HTERT RPE-1 (cell line): Measurements from ENCODE around the gene ARPP19.
"Not testable (repeated sequence)": the region's sequence is repeated elsewhere in the genome, so short reads cannot be mapped to it uniquely, and the experiment has no call there.

Source experiments
- in situ Hi-C: fragments of 300-500 bp; cut with MboI; formaldehyde crosslinking; loops from 4 replicates; pipeline ENCODE4 v1.14.3; 2020; ENCODE audit warnings: low sequenced_read_pairs

ARPP19 gene, protein sequence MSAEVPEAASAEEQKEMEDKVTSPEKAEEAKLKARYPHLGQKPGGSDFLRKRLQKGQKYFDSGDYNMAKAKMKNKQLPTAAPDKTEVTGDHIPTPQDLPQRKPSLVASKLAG

DNA sequence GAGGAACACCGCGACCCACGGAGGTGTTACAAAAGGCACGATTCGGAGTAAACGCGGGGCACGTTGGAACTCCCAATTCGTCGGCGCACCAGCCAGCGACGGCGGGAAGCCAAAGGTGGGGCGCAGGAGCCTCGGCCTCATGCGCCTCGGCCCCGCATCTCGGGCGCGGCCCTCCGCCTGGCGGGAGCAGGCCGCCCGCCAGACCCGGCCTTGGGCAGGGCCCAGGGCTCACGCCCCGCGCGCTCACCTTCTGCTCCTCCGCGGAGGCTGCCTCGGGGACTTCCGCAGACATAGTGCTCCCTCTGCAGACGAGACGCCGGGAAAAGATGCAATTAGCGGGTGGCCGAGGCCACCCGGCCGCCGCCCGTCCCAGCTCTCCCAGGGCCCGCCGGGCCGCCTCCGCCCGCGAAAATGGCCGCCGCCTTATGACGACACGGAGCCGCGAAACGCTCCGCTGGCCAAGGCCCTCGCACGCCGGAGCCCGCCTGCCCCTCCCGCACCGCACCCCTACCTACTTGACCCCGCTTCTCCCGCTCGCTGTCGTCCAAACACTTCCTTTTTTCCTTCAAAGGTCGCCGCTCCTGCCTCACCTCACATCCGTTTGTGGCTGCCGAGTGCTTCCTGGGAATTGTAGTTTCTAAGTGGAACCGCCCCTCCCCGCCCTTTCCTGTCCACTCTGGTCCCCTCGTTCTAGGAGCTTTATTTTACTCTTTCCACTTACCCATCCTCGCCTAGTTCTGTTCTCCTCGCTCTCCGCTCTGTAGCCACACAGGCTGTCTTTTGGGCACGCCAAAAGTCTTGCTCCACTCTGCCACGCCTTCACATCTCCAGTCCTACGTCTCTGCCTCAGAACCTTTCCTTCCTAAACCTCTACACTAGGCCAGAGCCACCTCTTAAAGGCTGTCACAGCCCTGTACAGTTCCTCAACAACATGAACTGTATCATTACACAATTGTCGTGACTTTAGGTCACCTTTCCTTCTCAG, at the start of gene ARPP19:
Gene ARPP19, minus strand, starts transcription at position 430 of the 985 bp plus-strand sequence. Its CDS starts 138 bp downstream, at position 292.
- in situ Hi-C loops = no loop called here

DNA sequence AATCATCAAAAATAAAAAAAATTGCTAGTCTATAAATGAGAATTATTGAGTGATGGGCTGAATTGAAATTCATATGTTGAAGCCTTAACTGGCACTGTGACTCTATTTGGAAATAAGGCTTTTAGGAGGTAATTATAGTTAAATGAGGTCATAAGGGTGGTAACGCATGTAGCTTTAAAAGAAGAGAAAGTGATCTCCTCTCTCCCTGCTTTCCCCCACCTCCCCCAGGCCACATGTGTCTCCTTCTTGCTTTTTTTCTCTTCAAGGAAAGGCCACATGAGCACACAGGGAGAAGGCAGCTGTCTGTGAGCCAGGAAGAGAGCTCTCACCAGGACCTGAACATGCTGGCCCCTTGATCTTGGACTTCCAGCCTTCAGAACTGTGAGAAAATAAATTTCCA, 48.2 kb upstream of the ARPP19 start:
- in situ Hi-C loops = no loop called here

DNA sequence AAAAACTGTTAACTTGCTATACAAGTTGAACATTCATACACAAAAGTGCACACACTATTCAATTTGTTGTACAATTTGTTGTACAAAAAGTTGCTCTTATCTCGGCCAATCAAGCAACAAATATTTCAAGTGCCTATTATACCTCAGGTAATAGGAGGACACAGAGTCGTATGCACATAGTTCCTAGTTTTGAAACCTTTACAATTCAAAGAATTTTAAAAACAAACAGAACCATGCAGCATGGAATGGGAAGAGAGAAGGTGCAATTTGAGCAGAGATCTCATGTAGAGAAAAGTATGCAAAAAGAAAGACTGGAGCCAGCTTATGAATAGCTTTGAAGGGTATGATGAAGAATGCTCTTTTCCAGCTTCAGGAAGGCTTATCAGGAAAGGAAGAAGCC, 46.5 kb upstream of the ARPP19 start:
- in situ Hi-C loops = no loop called here

DNA sequence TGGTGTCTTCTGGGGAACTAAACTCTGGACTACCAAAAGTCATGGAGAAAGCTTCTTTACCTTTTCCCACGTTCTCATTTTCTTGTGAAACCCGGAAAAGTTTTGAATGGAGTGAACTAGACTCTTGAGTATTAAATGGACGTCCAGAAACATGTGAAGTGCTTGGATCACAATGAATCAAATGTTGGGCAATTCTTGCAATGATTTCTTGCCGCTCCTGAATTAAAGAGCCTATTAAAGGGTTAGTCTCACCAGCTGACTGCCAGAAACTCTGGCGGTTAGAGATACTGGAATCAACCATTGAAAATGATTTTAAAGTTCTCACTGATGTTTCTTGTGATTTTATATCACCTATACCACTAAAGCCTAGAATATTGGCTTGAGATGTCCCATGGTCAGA, 40.8 kb upstream of the ARPP19 start:
- in situ Hi-C loops = no loop called here

DNA sequence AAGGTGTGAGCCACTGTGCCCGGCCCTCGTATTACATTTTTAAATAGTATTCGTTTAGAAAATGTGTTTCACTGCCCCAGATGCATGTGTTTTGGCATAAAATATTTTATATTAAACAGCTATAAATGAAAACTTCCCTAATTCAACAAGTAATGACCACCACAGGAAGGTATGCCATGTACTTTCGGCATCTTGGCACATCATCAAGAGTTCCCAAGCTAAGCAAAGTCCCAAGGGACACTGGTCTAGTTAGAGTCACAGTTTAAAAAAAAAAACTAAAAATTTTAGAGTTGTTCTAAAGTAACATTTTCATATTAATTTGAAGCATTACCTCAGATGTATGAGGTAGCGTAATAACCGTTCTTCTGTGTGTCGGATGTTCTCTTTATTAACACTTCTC, 15.6 kb upstream of the ARPP19 start:
- in situ Hi-C loops = no loop called here

DNA sequence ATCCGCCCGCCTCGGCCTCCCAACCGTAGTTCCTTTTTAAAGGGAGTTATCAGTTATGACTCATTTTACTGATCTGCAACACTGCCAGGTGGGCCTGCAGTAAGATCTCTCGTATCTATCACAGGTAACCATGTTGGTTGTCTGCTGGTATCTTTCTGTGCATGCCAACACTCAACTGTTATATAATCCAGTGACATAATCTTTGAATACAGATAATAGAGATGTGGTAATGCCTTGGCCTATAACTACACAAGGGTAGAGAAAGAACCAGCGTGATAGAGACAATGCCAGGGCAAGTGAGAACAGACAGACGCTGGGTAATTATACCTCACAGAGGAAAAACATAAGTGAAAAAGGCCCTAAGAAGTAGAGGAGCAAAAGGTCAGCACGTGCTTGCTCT, 11.0 kb upstream of the ARPP19 start:
- in situ Hi-C loops = no loop called here

DNA sequence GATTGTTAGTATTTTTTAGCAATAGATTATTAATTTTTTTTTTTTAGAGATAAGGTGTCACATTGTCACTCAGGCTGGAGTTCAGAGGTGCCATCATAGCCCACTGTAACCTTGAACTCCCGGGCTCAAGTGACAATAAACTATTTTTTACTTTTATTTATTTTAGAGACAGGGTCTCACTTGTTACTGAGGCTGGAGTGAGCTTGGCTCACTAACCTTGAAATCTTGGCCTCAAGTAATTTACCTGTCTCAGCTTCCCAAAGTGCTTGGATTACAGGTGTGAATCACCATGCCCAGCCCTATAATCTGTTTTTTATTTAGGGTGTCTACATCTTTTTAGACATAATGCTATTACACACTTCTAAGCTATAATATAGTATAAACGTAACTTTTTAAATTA, 7.9 kb upstream of the ARPP19 start:
- in situ Hi-C loops = no loop called here

DNA sequence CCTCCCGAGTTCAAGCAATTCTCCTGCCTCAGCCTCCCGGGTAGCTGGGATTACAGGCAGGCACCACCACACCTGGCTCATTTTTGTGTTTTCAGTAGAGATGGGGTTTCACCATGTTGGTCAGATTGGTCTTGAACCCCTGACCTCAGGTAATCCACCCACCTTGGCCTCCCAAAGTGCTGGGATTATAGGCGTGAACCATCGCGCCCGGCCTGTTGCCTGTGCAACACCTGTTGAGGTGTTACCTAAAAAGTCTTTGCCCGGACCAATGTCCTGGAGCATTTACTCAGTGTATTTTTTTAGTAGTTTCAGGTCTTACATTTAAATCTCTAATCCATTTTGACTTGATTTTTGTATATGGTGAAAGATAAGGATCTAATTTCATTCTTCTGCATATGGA, 6.7 kb upstream of the ARPP19 start:
- in situ Hi-C loops = not testable (repeated sequence)

DNA sequence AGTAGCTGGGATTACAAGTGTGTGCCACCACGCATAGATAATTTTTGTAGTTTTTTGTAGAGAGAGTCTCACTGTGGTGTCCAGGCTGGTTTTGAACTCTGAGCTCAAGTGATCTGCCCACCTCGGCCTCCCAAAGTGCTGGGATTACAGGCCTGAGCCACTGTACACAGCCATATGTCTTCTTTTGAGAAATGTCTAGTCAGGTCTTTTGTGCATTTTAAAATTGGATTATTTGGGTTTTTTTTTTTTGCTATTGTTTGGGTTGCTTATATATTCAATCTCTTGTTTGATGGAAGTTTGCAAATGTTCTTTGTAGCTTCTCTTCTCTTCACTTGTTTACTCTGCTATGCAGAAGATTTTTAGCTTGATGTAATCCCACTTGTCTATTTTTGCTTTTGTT, 6.2 kb upstream of the ARPP19 start:
- in situ Hi-C loops = no loop called here

DNA sequence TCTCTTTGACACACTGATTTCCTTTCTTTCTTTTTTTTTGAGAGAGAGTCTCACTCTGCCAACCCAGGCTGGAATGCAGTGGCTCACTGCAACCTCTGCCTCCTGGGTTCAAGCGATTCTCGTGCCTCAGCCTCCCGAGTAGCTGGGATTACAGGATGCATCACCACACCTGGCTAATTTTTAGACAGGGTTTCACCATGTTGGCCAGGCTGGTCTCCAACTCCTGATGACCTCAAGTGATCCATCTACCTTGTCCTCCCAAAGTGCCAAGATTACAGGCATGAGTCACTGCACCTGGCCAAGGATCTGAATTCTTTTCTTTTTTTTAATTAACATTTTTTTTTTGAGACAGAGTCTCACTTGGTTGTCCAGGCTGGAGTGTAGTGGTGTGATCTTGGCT, 5.8 kb upstream of the ARPP19 start:
- in situ Hi-C loops = not testable (repeated sequence)

DNA sequence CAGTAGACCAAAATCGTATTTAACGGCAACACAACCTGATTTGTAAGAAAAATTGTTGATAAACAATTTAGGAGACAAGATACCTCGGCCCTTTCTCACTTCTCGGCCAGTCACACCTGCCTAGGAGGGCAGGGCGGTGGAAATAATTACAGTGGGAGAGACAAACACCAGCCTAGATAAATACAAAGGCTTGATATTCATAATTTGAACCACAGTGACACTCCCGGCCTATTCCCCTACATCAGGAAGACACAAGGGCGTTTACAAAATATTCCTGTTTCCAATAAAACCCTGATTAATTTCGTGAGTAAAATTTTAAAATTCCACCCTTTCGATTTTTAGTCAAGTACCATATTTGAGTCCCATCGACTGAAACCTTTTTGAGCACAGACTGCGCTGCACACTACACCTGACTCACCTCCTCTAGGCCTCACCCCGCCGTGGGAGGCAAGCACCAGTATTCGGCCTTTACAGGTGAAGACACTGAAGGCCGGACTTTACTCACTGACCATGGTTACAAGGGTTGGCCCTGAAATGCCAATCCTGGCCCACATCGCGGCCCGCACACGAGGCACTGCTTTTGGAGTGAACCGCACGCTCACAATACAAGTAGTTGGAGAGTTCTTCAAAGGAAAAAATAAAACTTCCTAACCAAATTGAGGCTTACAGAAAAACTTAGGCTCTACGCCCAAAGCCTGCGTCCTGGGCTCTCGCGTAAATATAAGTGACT, 794 bp downstream of the ARPP19 start:
- in situ Hi-C loops = no loop called here

DNA sequence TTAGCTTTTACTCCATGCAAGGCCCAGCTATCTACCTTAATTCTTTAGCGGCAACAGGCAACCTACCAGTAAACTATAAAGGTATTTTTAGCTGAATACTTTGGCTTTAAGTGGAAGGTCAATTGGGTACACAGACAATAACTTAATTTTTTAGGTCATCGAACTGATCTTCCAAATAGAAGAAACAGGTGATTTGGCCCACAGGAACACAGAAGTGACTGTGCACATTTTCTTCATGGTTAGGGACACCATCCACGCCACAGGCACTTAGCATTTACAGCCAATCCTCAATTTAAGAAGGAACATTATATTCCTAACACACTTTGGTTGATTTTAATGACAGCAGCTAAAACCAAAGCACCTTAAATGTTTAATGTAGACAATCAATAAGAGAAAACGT, 1.9 kb downstream of the ARPP19 start:
- in situ Hi-C loops = no loop called here

DNA sequence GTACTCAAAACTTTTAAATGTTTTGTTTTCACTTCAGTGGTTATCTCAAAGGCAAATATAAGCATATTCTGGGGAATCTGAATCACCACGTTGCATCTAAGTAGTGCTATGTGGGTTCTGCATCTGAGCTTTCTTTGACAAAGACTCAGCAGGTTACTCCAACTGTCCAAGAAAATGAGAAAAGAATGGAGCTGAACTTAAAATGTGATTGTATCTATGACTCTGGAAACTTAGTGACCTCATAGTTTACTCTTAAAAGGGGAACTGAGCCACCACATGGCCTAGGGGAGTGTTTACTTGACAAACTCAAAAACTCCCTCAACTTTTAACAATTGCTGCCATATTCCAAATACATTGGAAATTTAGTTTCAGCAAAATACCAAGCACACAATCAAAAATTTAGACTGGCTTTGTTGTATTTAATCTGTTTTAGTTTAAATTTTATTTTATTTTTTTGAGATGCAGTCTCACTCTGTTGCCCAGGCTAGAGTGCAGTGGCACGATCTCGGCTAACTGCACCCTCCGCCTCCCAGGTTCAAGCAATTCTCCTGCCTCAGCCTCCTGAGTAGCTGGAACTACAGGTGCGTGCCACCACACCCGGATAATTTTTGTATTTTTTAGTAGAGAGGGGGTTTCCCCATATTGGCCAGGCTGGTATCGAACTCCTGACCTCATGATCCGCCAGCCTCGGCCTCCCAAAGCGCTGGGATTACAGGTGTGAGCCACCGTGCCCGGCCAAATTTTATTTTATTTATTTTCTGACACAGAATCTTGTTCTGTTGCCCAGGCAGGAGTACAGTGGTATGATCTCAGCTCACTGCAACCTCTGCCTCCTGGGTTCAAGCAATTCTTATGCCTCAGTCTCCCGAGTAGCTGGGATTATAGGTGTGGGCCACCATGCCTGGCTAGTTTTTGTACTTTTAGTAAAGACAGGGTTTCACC, 3.1 kb downstream of the ARPP19 start:
- in situ Hi-C loops = not testable (repeated sequence)

DNA sequence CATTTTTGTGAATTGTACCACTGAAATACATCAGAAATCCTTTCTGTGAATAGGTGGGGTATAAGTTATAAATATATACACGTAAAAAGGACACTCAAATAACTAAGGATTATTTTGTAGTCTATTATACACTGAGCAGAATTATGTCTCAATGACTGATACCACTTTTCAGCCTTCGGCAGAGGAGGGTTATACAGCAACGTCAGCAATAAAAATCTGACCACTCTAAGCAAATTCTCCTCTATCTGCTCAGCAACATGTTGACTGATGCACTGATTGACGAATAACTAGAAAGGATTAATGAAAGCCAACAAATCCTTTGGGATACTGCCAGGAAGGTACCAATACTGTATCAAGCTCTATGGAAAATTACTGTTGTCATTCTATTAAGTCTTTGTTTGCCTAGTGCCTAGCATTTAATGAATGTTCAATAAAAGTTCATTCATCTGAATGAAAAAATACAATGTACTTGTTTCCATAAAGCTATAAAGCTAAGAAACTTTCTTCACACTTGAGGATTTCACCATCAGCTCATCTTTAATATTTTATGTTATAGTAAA, 5.2 kb downstream of the ARPP19 start:
- in situ Hi-C loops = no loop called here

DNA sequence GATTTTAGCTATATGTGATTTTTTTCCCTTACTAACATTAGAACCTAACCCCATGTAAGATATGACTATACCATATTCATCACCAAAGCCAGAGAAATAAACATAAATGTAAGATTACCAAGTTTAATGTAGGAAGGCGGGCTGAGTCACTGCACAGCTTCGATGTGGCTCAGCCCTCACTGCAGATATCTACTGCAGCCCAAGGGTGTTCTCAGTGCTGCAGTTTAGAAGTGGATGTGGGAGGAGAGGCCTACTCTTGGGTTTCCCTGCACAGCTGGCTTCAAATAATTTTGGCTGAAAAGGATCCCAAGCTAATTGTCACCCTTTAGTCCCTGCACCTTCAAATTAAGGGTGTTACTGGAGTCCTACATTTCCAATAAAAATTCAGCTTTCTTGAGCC, 9.3 kb downstream of the ARPP19 start:
- in situ Hi-C loops = no loop called here

DNA sequence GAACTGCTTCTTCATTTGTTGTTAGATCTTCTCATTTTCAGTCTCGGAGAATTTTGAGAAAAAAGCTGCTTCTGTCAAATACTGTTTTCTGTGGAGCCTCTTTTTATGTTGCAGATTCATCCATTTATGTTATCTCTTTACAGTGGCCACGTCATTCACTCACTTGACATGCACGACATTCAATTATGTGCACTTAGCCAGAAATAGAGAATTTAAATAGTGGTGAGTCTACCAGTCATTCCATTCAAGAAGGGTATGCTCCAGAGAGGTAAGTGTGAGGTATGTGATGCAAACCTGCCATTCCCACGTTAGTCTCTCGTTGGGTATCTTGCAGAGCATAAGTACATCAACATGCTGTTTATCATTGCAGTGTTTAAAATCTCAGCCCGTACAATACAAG, 9.8 kb downstream of the ARPP19 start:
- in situ Hi-C loops = no loop called here

DNA sequence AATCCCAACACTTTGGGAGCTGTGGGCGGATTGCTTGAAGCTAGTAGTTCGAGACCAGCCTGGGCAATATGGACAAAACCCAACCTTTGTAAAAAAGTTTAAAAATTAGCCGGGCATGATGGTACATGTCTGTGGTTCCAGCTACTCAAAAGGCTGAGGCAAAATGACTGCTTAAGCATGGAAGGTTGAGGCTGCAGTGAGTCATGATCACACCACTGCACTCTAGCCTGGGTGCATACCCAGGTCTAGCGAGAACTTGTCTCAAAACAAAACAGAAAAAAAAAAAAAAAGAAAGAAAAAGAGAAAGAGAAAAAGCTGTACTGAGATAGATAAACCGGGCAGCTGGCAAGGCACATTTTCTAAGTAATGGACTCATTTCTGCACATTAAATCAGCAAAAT, 10.6 kb downstream of the ARPP19 start:
- in situ Hi-C loops = no loop called here

DNA sequence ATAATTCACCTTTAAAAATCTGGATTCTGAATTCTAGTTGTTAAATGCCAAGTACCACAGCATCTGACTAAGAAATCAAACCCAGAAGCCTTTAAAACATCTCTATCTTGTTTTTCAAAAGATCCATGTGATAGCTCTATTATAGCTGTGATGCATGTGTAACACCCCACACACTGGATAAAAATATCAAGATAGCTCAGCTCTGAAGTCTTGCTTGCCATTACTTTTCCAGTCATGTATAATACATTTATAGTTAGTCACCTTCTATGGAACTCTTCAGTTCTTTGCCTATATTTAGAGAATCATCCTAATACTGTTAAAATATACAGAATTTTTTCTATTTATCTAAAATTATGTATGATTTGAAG, 11.6 kb downstream of the ARPP19 start:
- in situ Hi-C loops = no loop called here

DNA sequence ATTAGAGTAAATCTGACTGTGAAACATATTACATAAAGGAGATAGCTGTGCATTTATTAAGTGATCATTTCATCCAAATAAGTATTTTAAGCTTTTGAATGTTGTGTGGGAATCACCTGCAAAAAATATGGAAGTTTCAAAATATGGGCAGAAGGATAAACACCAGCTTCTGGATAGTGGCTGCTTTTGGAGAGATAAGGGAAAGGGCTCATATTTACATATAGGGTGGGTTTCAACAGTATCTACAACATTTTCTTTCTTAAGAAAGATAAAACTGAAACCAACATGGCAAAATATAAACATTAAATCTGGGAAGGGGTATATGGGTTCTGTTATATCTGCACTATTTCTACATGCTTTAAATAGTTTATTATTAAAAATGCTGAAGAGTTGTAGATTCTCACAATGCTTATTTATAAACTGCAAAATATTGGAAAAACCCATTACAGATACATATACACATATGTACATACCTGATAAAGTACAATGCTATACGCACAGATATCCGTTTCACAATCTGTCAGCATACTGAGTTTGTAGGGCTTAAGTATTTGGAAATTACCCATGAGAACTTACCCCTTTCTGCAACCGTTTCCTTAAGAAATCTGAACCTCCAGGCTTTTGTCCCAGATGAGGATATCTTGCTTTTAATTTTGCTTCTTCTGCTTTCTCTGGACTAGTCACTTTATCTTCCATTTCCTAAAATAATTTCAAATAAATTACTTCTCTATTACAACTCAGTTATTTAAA, 12.1 kb downstream of the ARPP19 start:
- in situ Hi-C loops = no loop called here

DNA sequence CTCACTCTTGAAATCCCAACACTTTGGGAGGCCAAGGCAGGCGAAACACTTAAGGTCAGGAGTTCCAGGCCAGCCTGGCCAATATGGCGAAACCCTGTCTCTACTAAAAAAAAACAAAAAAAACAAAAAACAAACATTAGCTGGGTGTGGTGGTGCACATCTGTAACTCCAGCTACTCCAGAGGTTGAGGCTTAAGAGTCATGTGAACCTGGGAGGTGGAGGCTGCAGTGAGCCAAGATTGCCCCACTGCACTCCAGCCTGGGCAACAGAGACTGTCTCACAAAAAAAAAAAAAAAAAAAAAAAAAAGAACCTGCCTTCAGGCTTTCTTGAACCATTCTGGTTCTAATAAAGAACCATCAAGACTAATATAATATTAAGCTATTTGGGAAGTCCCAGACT, 16.5 kb downstream of the ARPP19 start:
- in situ Hi-C loops = no loop called here
